ENCODE data around the gene SSB.
"Not testable (repeated sequence)": the region's sequence is repeated elsewhere in the genome, so short reads cannot be mapped to it uniquely, and the experiment has no call there.

The SSB gene

DNA sequence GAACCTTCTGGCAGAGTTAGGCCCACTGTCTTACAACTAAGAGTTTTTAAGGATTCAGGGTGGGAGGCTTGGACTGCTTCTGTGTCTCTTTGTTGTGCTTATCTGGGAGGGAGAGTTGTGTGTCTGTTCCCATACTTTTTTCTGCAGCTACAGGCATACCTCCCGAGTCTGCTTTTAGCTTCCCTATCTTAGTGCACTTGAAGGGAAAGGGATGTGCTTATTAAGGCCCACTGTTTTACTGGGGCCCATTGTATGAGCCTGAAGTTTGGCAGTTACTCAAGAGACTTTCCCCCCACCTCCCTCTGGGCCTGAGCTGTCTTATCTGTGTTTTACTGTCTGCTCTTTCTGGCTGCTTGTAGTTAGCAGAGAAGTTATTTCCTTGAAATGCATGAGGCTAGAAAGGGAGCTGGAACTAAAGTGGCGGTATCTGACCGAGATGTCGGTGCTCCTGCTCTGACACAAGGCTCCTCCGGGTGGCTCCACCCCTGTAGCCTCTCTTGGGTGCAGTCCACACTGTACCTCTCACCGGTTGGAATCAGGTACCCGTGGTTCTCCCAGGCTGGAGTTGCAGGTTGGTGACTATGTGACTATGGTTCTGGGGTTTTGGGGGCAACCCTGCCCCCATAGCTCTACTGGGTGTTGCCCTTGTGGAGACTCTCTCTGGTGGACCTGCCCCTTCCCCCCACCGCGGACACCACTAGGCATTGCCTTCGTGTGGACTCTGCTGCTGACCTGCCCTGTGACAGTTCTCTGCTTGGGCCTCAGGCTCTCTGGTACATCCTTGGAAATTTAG lies 41.5 kb downstream of the SSB start:
- peak; percentile 94 for DNase-seq

GRCh38 chr2:169840747-169841142 lies 42.1 kb downstream of the SSB start:
- no peak for DNase-seq

DNA sequence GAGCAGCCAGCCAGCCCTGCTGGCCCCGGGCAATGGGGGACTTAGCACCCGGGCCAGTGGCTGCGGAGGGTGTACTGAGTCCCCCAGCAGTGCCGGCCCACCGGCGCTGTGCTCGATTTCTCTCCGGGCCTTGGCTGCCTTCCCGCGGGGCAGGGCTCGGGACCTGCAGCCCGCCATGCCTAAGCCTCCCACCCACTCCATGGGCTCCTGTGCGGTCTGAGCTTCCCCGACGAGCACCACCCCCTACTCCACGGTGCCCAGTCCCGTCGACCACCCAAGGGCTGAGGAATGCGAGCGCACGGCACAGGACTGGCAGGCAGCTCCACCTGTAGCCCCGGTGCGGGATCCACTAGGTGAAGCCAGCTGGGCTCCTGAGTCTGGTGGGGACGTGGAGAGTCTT lies 43.0 kb downstream of the SSB start:
- not testable (repeated sequence) for DNase-seq

- DNase-seq: no peak
These were observed 46.3 kb downstream of the SSB start for GRCh38 chr2:169845016-169845415.

DNA sequence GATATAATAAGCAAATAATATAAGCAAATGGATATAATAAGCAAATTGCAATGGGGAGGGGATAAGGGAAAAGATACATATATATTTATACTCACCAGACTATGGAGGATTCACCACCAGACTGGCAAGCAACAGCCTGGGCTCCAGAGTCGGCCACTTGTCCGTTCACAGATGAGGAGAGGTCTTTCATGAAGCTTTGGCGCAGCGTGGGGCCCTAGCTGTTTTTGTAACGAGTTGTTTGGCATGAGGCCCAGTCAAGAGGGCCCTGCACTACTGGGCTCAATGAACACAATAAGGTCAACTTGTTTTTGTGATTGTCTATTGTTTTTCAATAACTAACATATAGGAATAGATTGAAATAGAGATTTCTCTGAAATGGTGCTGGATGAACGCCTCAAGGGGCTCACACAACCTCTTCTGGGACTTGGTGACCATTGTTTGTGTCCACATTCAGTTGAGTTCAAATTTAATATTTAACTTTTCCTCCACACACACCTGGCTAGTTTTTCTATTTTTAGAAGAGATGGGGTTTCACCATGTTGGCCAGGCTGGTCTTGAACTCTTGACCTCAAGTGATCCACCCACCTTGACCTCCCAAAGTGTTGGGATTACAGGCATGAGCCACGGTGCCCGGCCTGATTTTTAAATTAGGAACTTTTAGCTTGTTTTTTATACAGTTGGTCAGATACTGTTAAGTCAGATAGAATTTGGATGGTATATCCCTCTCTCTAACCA lies 50.5 kb downstream of the SSB start:
- not testable (repeated sequence) for DNase-seq

- no peak for DNase-seq
These were observed 51.0 kb downstream of the SSB start for GRCh38 chr2:169849710-169850109.

GRCh38 chr2:169853041-169853668 lies 54.5 kb downstream of the SSB start:
- DNase-seq: no peak

DNA sequence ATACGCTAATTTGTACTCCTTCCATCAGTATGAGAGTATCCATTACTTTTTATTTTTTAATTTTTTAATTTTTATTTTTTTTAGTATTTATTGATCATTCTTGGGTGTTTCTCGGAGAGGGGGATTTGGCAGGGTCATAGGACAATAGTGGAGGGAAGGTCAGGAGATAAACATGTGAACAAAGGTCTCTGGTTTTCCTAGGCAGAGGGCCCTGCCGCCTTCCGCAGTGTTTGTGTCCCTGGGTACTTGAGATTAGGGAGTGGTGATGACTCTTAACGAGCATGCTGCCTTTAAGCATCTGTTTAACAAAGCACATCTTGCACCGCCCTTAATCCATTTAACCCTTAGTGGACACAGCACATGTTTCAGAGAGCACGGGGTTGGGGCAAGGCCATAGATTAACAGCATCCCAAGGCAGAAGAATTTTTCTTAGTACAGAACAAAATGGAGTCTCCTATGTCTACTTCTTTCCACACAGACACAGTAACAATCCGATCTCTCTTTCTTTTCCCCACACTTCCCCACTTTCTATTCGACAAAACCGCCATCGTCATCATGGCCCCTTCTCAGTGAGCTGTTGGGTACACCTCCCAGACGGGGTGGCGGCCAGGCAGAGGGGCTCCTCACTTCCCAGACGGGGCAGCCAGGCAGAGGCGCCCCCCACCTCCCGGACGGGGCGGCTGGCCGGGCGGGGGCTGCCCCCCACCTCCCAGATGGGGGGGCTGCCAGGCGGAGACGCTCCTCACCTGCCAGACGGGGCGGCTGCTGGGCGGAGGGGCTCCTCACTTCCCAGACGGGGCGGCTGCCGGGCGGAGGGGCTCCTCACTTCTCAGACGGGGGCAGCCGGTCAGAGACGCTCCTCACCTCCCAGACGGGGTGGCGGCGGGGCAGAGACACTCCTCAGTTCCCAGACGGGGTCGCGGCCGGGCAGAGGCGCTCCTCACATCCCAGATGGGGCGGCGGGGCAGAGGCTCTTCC lies 56.9 kb downstream of the SSB start:
- not testable (repeated sequence) for DNase-seq

- no peak for DNase-seq
These were observed 60.8 kb downstream of the SSB start for GRCh38 chr2:169859423-169859822.

GRCh38 chr2:169860149-169860548 lies 61.5 kb downstream of the SSB start:
- no peak for DNase-seq

All from hematopoietic multipotent progenitor cell treated with erythropoietin and hydrocortisone succinate and interleukin-3 and kit ligand, for 4 days (in vitro differentiated cells).